ENCODE data around the gene BAAT.

DNA sequence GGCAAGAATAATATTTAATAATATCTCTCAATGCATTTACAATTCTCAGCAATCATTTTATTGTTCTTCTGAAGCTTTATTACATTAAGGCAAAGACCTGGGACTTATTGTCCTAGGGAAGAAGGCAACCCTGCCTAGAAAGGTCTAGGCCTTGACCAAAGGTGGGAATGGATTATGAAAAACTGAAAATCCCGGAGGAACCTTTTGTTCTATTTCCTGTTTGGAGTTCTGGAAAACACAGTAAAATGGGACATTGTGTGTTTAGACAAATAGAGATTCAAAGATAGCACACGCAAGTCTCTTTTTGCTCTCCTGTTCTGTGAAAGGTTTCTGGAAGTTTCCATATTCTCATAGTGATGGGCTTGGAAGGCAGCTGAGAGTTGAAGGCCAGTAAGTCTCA, 31.1 kb downstream of the BAAT start:
- TF ChIP-seq CTCF (IDR thresholded peaks at IDR 0.05; ENCODE audit: low read depth, low read length), result no peak
- TF ChIP-seq POLR2A (IDR thresholded peaks at IDR 0.05; ENCODE audit: extremely low read depth, insufficient read length), result no peak

All from NB4 (cell line).